Astrocyte (in vitro differentiated cells and primary cell): ENCODE data around the gene ZNF284.

Experiments
- EZH2 ChIP-seq: IDR thresholded peaks from 2 replicates; pipeline ENCODE4 v1.6.1; 2012; ENCODE audit warnings: mild to moderate bottlenecking, low read length, inconsistent platforms; ENCODE audit not compliant: insufficient read depth
- TF ChIP-seq, protein P1 (sequence below): IDR thresholded peaks from 2 replicates; pipeline ENCODE4 v1.5.1; 2011; ENCODE audit warnings: low read depth, mild to moderate bottlenecking, inconsistent platforms, low read length, moderate library complexity; ENCODE audit not compliant: insufficient read depth

DNA sequence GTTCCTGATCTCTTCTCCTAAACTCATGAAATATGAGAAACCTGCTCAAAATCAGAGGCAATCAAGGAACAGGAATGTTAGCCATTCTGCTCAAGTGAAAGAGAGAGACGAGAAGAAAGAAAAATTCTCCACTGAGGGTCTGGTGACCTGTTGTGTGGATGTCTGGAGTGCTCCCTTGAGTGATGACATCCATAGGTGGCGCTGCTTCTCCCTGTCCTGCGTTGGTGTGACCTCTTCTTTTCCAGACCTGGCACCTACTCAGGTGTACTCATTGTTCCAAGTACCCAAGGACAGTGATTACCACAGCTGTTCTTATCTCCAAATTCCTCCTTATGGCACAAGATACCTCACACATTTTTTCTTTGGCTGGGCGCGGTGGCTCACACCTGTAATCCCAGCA is 16.1 kb upstream of the ZNF284 start:
- TF ChIP-seq, protein P1, sequence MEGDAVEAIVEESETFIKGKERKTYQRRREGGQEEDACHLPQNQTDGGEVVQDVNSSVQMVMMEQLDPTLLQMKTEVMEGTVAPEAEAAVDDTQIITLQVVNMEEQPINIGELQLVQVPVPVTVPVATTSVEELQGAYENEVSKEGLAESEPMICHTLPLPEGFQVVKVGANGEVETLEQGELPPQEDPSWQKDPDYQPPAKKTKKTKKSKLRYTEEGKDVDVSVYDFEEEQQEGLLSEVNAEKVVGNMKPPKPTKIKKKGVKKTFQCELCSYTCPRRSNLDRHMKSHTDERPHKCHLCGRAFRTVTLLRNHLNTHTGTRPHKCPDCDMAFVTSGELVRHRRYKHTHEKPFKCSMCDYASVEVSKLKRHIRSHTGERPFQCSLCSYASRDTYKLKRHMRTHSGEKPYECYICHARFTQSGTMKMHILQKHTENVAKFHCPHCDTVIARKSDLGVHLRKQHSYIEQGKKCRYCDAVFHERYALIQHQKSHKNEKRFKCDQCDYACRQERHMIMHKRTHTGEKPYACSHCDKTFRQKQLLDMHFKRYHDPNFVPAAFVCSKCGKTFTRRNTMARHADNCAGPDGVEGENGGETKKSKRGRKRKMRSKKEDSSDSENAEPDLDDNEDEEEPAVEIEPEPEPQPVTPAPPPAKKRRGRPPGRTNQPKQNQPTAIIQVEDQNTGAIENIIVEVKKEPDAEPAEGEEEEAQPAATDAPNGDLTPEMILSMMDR = no peak
- TF ChIP-seq EZH2 = no peak
